HT-29 (cell line): ENCODE results near the gene NFIX. TPM values are rescaled to one million over a fixed set of nuclear protein-coding genes. Genes with fewer than 3 reads are reported as not detected.

Experiments used
- DNase-seq: peaks from one replicate; pipeline ENCODE4 v3.0.0-alpha.2; 2015; ENCODE audit warnings: low spot score
- total RNA-seq: library from RNA; depleted of rRNA; stranded (reverse); fragments of >200 nt; shearing (Covaris generic); gene quantifications from 2 replicates; pipeline ENCODE4 v1.2.3, GENCODE V29; 2014

The NFIX gene
- total RNA-seq, 1 experiment from 2014 or later: 22.4 TPM

GRCh38 chr19:13035820-13036365 is 40.6 kb downstream of the NFIX start:
- no peak for DNase-seq

DNA sequence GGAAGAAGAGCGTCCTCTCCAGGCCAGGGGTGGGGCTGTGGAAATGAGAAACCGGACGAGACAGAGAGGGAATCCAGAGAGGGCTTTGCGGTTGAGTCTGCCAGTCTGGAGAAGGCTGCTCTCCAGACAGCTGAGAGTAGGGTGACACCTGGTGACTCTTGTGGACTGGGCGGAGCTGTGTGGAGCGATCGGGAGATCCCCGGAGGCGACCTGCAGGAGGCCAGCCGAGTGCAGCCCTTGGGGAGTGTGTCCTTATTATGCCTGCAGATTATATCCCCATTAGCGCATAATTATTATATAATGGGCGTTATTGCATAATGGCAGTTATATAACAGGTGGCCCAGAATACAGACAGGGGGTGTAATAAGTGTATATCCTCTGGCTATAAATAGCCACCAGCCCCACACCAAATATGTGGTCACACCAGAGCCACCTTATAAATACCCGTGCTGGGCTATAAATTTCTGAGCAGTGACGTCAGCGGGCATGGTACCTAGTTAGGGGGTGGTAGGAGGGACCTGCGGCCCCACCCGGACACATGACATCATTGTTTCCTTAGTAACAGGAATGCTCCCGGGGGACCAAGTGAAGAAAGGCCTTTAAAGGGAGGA is 41.2 kb downstream of the NFIX start:
- peak; percentile 63 for DNase-seq

GRCh38 chr19:13037161-13037560 is 41.9 kb downstream of the NFIX start:
- DNase-seq: no peak

DNA sequence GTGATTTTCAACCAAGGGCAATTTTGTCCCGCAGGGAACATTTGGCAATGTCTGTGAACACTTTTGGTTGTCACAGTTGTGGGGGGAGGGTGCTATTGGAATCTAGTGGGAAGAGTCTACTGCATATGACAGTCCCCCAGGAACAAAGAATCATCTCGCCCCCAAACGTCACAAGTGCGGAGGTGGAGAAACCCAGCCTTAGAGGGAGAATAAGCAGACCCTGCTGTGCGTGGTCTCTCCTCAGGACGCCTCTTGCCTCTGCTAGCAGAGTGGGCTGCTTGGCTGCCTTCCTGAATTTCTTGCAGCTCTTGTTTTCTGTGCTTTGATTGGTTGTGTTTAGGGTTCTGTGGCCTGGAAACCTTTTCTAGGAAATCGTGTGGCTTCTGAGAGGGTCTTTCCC is 42.5 kb downstream of the NFIX start:
- DNase-seq: no peak

DNA sequence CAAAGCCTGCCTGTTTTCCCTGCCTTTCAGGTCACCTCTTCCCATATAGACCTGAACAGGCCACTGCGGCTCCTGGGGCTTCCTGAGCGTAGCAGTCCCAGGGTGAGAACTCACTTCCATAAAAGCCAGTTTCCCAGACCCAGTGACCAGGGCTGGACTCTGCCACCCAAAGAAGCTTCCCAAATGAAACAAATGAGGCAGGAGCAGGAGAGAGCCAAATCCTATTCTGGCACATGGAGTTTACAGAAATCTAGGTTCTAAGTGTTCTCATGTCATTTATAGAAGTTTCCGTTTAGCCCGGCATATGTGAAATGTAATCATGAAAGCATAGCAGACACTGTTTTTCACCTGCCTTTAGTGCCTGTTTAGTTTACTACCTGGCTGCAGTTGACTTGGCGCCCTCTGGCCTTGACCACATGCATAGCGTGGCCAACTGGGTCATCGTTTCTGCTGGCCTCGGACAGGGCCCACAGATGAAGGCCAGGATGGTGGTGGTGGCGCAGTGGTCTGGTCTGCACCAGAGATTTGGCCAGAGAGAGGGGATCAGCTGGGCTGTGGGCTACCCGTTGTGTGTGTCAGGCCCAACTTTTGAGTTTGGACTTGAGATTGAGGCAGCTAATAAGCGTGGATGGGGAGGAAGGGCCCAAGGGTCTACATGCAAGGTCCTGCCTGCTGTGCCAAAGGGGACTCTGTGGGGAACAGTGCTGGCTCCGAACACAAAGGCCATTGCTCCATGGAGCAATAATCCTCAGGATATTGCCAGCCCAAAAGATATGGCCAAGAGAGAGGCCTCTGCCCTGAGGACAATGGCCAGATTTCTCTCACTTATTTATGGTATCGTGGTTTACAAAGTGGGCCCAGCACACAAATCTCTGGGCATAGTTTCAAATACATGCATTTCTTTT is 43.3 kb downstream of the NFIX start:
- no peak for DNase-seq

DNA sequence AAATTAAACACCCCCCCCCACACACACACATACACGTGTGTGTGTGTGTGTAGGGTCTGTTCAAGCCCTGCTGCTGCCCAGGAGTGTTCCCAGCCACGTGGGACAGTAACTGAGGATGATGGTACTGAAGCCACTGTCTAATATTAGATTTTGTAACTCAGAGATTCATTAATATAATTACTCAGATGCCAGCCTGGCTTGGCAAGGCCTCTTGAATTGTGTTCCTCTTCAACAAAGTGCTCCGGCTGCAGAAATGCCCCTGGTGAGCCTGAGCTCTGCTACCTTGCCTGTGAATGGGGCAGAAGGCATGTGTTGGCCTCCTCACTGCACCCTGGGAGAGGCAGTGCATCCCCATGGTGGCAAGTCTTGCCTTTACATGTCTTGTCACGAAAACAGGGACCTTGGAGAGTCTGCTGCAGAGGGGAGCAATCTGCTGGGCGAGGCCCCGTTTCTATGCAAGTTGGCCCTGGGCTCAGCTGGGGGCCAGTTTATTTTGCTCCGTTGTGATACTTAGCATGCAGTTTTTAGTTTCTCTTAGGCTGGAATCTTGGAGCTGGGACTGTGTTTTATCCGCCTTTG is 44.0 kb downstream of the NFIX start:
- DNase-seq: no peak

DNA sequence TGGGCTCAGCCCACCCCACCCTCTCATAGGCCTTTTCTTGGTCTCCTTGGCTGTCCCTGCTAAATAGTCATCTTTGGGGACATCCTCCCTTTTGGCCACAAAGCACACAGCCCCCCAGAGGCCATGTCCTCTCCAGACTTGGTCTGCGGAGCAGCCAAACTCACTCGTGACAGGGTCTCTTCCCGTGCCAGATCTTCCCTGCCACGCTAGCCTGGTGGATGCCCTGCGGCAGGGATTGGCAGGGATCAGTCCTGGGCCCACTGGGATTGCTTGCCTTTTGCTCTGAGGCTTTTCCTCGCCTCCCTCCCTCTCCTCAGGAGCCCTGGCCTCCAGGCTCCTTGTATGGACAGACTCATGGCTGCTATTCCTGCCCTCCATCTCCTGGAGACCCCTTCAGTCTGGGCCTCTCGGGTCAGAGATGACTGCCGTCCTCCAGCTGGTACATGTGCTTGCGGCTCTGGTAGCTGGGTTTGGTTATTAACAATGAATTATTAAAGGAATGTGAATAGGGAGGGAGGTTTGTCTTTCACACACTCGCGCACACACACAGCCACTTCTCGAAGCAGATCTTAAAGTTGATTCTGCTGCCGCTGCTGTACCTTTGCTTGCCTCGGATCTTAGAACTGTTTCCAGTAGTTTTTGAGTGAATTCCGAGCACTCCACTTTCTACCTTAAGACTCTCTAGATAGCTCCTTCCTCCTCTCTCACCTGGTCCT is 45.1 kb downstream of the NFIX start:
- DNase-seq: no peak

- DNase-seq: no peak
Measured at GRCh38 chr19:13040948-13041292, 45.6 kb downstream of the NFIX start.

- no peak for DNase-seq
Measured at GRCh38 chr19:13042443-13043130, 47.3 kb downstream of the NFIX start.

DNA sequence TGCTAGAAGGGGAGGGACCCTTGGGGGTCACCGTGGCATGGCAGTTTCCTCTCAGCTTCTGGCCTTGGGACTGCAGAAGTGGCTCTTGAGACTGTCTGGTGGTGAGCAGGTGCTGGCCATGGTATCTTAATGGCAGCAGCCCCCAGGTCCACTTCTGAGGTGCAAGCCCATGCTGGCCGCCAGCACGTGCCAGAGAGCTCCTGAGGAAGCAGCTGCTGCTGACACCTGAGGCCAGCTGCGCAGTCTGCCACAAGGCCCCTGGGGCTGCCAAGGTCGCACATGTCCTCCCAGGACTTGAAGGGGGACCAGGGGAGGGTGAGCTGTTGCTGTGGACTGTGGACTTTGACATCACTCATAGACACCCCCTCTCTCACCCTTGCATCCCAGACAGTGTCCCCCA is 48.0 kb downstream of the NFIX start:
- no peak for DNase-seq

DNA sequence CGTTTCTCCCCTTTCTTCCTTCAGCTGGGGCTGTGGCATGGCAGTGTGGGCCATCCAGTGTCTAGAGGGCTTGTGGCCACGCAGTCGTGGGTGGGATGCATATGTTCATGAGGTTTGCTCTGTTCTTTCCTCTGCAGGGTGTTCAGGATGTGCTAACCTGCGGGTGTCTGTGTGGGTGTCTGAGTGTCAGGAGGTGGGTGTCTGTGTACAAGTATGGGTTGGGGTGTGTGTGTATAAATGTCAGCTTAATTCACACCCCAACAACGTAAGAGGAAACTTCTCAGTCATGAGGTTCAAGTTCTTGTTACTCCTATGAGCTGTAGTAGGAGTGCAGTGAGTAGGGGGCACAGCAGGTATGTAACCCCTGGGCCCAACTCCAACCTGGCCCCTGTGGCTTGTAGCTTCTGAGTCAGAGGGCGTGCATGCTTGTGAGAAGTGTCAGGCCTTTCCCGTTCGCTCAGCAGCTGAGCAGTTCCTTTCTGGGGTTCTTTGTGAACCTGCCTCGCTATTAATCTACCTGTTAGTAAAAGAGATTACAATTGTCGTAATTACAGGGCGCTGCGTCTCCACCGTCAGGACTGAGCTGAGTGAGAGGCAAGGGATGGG is 49.1 kb downstream of the NFIX start:
- DNase-seq: no peak

DNA sequence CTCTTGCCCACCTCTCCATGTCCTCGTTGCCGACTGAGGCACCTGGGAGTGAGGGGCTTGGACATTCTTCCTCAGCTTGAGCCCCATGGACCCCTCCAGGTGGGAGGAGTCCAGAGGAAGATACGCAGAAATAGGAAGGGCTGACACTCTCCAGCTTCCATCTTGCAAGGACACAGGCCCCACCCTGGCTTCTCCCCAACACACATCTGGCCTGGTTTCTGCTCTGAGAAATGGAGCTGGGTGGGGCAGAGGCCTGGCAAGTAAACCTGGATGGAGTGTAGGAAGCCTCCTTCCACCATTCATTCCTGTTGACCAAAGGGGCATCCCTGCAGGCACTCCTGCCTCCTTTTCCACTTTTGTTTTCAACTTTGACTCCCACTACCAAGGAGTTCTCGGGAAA is 50.5 kb downstream of the NFIX start:
- no peak for DNase-seq

- DNase-seq: no peak
Measured at GRCh38 chr19:13047374-13047773, 52.1 kb downstream of the NFIX start.

DNA sequence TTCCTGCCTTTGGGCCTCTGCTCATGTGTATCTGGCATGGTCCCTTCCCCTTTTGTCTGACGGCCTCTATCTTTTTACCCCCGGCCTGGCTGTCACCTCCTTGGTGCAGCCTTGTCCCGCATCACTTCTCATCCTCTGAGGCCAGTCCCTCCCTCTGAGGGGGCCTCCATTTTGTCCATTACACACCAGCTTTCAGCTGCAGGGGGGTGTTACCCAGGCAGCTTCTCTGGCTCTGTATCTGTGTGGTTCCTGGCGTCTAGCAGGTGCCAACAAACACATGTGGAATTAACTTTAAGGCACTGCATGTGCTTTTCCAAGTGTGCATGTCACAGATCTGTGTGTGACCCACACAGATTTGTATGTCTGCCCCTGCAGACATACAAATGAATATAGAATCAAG is 55.0 kb downstream of the NFIX start:
- DNase-seq: no peak

DNA sequence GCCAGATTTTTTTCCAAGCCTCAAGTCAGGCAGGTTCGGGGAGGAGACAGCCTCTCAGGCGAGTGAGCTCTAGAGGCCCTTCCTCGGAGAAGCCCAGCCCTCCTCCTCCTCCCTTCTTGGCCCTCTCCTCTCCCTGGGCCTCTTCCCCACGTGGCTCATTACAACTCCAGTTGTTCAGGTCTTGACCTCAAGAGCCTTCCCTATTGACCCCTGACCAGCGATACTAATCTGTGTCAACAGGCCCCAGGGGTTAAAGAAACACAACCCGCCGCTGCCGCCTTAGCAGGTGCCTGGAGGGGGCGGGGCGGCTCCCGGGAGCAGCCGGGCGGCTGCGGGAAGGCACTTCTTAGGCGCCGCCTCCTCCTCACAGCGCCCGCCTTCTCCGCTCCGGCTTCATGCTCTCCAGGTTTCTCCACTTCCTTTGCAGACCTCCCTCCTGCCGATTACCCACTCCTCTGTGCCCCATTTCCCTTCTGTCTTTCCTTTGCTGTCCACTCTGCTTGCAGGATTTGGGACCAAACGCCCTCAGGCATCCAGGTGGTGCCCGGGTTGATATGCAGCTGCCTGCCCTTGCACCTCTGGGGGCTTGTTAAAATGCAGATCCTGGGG is 56.4 kb downstream of the NFIX start:
- DNase-seq: peak; percentile 81

DNA sequence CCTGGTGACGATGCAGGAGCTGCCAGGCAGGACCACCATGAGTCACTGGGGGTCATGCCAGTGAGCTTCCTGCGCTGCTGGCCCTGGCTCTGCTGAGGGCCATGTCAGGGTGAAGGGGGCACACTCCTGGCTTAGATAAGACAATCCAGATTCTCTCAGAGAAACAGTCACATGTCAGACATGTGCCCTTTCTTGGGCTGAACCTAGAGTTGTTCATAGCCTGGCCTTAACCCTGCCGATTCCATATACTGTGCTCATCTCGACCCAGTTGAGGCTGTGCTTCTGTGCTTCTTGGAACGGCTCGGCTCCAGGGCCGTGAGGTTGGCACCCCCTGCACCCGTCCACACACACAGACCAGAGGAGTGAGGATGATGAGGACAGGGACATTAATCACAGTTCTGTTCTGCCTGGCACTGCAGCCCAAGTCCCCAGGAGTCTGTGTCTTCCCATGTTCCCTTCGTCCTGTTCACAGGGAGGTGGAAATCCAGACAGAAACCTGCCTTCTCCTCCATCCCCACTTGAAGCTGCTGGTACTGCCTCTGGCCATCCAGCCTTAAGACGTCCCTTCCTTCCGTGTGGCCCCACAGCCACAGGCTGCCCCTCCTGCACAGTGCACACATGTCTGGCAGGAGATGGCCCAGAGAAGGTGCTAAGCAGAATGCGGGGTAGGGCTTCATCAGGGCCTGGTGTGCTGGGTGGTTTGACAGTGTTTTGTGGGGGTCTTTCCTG is 57.3 kb downstream of the NFIX start:
- no peak for DNase-seq

GRCh38 chr19:13053238-13053637 is 58.0 kb downstream of the NFIX start:
- DNase-seq: no peak

DNA sequence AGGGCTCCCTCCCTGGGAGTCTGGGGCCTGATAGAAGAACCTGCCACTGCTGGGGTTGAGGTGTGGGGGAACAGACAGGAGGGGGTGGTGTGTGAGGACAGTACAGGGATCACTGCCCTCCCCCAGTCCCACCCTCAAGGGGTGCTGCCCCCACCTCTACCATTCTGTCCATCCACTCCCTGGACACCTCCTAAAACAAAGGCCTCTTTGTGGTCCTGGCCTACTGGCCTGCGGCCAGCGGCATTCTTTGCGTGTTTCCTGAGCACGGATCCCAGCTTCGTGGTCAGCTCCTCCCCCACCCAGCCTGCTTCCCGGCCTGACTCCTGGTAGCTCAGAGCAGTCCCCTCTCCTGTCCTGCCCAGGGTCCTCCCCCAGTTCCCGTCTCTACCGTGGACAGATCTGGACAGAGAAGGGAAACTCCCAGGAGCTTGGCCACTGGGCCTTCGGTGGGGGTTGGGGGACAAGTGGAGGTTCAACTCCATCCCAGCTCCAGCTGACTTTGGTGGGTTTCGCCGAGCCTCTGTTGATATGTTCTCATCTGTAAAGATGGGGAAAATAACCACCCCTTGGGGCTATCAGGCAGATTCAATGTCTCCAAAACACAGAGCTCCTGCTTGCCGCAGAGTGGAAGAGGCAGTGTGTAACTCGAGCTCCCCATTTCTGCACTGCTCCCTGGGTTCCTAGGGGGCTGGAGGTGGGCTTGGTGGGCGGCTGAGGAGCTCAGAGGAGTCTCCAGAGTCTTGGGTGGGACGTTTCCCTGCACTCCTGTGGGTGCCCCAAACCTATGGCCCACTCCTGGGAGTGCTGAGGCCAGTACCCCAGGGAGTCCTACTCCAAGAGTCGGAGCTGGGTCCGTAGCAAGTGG is 58.7 kb downstream of the NFIX start:
- peak; percentile 93 for DNase-seq
